PC-3 (cell line): Measurements from ENCODE around the gene SLC44A1.

Experiments
- CTCF ChIP-seq: fragments of 300-600 bp; sonication (generic); conservative IDR thresholded peaks from 2 replicates; pipeline ENCODE4 v1.5.1; 2017; ENCODE audit warnings: antibody characterized with exemption, low read depth, mild to moderate bottlenecking, low read length
- EZH2 ChIP-seq: fragments of 300-600 bp; sonication (generic); IDR thresholded peaks from one replicate; pipeline ENCODE4 v1.6.1; 2017; ENCODE audit warnings: antibody characterized with exemption, mild to moderate bottlenecking, low read length; ENCODE audit not compliant: unreplicated experiment

GRCh38 chr9:105198865-105199264 lies 45.6 kb upstream of the SLC44A1 start:
- TF ChIP-seq CTCF (no peak), EZH2 (no peak)
